DMS114 treated with DMSO at 0.1 percent for 48 hours (cell line): ENCODE data around the gene FSTL4.

ENCODE experiments used
- DNase-seq: peaks from one replicate; lab custom pipeline; 2025; ENCODE audit not compliant: unreplicated experiment; lab: John Stamatoyannopoulos, UW

The FSTL4 gene

GRCh38 chr5:133611357-133612248 is 738 bp downstream of the FSTL4 start:
- no peak for DNase-seq

GRCh38 chr5:133610489-133611356 is 1.6 kb downstream of the FSTL4 start:
- DNase-seq, result peak; percentile 48

GRCh38 chr5:133607451-133607850 is 4.9 kb downstream of the FSTL4 start:
- DNase-seq, result no peak

GRCh38 chr5:133606835-133607234 is 5.5 kb downstream of the FSTL4 start:
- no peak for DNase-seq

GRCh38 chr5:133605323-133605722 is 7.0 kb downstream of the FSTL4 start:
- no peak for DNase-seq

- no peak for DNase-seq
Observed at GRCh38 chr5:133603711-133604110, 8.6 kb downstream of the FSTL4 start.

DNA sequence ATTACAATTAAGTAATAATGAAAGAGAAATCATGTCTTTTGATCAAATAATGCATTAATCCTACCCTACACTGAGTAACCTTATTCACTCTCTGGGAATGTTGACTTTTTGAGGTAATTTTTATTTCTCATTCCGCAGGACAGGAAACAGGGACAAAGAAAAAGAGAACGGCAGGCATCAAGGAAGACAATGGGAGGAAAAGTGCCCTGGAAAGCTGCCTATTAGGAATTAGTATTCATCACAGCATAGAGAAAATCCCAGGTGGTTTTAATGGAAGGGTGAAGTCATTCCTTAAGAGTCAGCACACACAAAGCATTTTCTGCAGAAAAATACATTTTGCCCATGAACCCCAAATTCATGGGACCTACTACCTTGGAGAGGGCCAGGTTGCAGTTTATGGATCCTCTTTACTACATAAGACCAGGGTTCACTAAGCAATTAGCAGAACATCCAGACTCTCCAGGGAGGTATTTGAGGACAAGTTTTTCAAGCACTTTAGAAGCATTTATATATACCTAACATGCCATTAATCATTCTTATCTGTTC is 9.4 kb downstream of the FSTL4 start:
- DNase-seq, result no peak

- no peak for DNase-seq
Observed at GRCh38 chr5:133599600-133599999, 12.7 kb downstream of the FSTL4 start.

- DNase-seq, result no peak
Observed at GRCh38 chr5:133599044-133599443, 13.3 kb downstream of the FSTL4 start.

GRCh38 chr5:133596049-133596448 is 16.3 kb downstream of the FSTL4 start:
- DNase-seq, result no peak

GRCh38 chr5:133595465-133595864 is 16.9 kb downstream of the FSTL4 start:
- no peak for DNase-seq

DNA sequence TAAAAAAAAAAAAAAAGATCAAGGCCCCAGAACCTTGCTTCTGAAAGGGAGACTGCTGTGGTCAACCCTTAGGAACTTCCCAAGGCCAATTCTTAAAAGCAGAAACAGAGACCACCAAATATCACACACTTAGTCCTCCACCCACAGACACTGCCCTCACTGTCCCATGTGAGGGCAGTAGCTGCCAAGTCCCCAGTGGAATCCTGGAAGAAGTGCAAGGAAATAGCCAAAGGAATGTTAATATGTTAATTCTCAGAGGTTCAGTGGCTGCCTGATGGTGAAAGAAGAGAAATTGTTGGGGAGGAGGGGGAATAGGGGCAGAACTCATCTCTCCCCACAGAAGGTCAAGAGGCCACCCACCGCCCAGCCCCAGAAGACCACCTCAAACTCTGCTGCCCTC is 23.1 kb downstream of the FSTL4 start:
- no peak for DNase-seq

- no peak for DNase-seq
Observed at GRCh38 chr5:133582971-133583370, 29.4 kb downstream of the FSTL4 start.

- DNase-seq, result no peak
Observed at GRCh38 chr5:133581918-133582317, 30.4 kb downstream of the FSTL4 start.

- no peak for DNase-seq
Observed at GRCh38 chr5:133581348-133581747, 31.0 kb downstream of the FSTL4 start.

- DNase-seq, result no peak
Observed at GRCh38 chr5:133580618-133581017, 31.7 kb downstream of the FSTL4 start.

GRCh38 chr5:133579766-133580165 is 32.6 kb downstream of the FSTL4 start:
- DNase-seq, result no peak

DNA sequence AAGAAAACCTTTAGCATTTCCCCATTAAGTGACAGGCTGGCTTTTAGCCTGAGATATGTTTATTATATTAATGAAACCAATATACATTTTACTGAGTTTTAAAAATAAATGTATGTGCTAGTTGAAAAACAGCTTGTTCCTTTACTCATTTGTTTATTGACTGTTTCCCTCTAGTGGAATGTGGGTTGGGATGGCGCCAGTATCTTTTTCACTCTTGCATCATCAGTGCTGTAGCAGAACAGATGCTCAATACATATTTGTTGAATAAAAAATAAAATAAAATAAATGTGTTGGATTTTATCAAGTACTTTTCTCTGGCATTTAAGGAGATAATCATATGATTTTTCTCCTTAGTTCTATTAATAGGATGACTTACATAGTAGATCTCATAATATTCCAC is 43.0 kb downstream of the FSTL4 start:
- DNase-seq, result no peak

DNA sequence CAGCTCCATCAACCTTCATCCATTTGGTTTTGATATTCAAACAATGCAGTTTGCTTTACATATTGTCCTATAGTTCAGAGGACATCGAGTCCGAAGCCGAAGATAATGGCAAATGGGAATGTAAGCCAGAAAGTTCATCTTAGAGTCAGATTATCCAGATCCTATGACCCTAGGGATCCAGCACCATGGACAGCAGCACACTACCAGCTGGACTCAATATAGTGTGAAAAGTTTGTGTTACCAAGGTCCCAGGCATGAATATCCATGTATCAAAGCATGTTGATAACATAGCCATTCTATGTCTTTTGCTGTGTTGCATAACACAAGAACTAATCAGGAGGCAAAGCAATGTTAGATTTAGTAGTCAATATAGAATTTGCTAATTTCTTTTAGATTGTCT is 46.3 kb downstream of the FSTL4 start:
- no peak for DNase-seq

GRCh38 chr5:133564921-133565565 is 47.3 kb downstream of the FSTL4 start:
- no peak for DNase-seq

- no peak for DNase-seq
Observed at GRCh38 chr5:133562554-133562953, 49.8 kb downstream of the FSTL4 start.
